ENCODE measurements around the gene NAP1L5. TPM values are rescaled to one million over a fixed set of nuclear protein-coding genes. Genes with fewer than 3 reads are reported as not detected.

Gene NAP1L5
- total RNA-seq, 1 donor from 2014 or later, result 4.4 TPM

GRCh38 chr4:88674565-88674964, 23.1 kb downstream of the NAP1L5 start:
- Mint-ChIP-seq H3K4me3 (ENCODE audit: unreplicated experiment) (no peak overlapping the region), H3K4me1 (ENCODE audit: unreplicated experiment) (no peaks in the 10 kb centered on the region), H3K36me3 (ENCODE audit: low read depth, unreplicated experiment) (no peaks in the 10 kb centered on the region), H3K27me3 (ENCODE audit: unreplicated experiment) (no peaks in the 10 kb centered on the region), H3K27ac (ENCODE audit: unreplicated experiment) (no peak overlapping the region), H3K9me3 (ENCODE audit: unreplicated experiment) (no peaks in the 10 kb centered on the region)
- TF ChIP-seq CTCF (IDR thresholded peaks at IDR 0.05; ENCODE audit: unreplicated experiment), result no peak
- DNase-seq (ENCODE audit: low spot score), result no peak

- no peak for DNase-seq (ENCODE audit: low spot score)
- no peak for TF ChIP-seq CTCF (IDR thresholded peaks at IDR 0.05; ENCODE audit: unreplicated experiment)
- Mint-ChIP-seq H3K9me3 (ENCODE audit: unreplicated experiment) (no peaks in the 10 kb centered on the region), H3K4me1 (ENCODE audit: unreplicated experiment) (no peaks in the 10 kb centered on the region), H3K36me3 (ENCODE audit: low read depth, unreplicated experiment) (no peaks in the 10 kb centered on the region), H3K27me3 (ENCODE audit: unreplicated experiment) (no peaks in the 10 kb centered on the region), H3K27ac (ENCODE audit: unreplicated experiment) (no peak overlapping the region), H3K4me3 (ENCODE audit: unreplicated experiment) (no peak overlapping the region)
These were observed 23.7 kb downstream of the NAP1L5 start for GRCh38 chr4:88673886-88674285.

- Mint-ChIP-seq H3K4me3 (ENCODE audit: unreplicated experiment) (no peak overlapping the region), H3K9me3 (ENCODE audit: unreplicated experiment) (no peaks in the 10 kb centered on the region), H3K4me1 (ENCODE audit: unreplicated experiment) (no peaks in the 10 kb centered on the region), H3K27ac (ENCODE audit: unreplicated experiment) (no peak overlapping the region), H3K27me3 (ENCODE audit: unreplicated experiment) (no peaks in the 10 kb centered on the region), H3K36me3 (ENCODE audit: low read depth, unreplicated experiment) (no peaks in the 10 kb centered on the region)
- peak; percentile 44 for DNase-seq (ENCODE audit: low spot score)
- TF ChIP-seq CTCF (IDR thresholded peaks at IDR 0.05; ENCODE audit: unreplicated experiment), result peak; percentile 72
These were observed 24.6 kb downstream of the NAP1L5 start for GRCh38 chr4:88672987-88673386.

- Mint-ChIP-seq H3K4me3 (ENCODE audit: unreplicated experiment) (no peak overlapping the region), H3K27ac (ENCODE audit: unreplicated experiment) (no peak overlapping the region), H3K27me3 (ENCODE audit: unreplicated experiment) (no peaks in the 10 kb centered on the region), H3K36me3 (ENCODE audit: low read depth, unreplicated experiment) (no peaks in the 10 kb centered on the region), H3K4me1 (ENCODE audit: unreplicated experiment) (peaks cover 2% of the 10 kb centered on the region), H3K9me3 (ENCODE audit: unreplicated experiment) (no peaks in the 10 kb centered on the region)
- no peak for DNase-seq (ENCODE audit: low spot score)
- TF ChIP-seq CTCF (IDR thresholded peaks at IDR 0.05; ENCODE audit: unreplicated experiment), result no peak
These were observed 35.9 kb downstream of the NAP1L5 start for GRCh38 chr4:88661739-88662138.

- no peak for TF ChIP-seq CTCF (IDR thresholded peaks at IDR 0.05; ENCODE audit: unreplicated experiment)
- H3K9me3 Mint-ChIP-seq (ENCODE audit: unreplicated experiment), result no peaks in the 10 kb centered on the region
- peaks cover 8% of the 10 kb centered on the region for H3K36me3 Mint-ChIP-seq (ENCODE audit: low read depth, unreplicated experiment)
- H3K27me3 Mint-ChIP-seq (ENCODE audit: unreplicated experiment), result no peaks in the 10 kb centered on the region
- H3K27ac Mint-ChIP-seq (ENCODE audit: unreplicated experiment), result no peak overlapping the region
- H3K4me3 Mint-ChIP-seq (ENCODE audit: unreplicated experiment), result no peak overlapping the region
- H3K4me1 Mint-ChIP-seq (ENCODE audit: unreplicated experiment), result peaks cover 2% of the 10 kb centered on the region
- no peak for DNase-seq (ENCODE audit: low spot score)
These were observed 37.0 kb downstream of the NAP1L5 start for GRCh38 chr4:88660446-88661294.
